GM10248 (cell line): ENCODE results near the gene GPR137B.

Experiments
- CTCF ChIA-PET: fragments of 300-600 bp; sonication (Branson Sonifier 250); formaldehyde crosslinking; extraction: SDS; loops from one replicate; lab custom pipeline; 2021; ENCODE audit warnings: antibody characterized with exemption; lab: Yijun Ruan, JAX
- POLR2A ChIA-PET: fragments of 350-650 bp; sonication (Branson Sonifier 250); formaldehyde crosslinking; extraction: SDS; loops from one replicate; lab custom pipeline; 2020; ENCODE audit warnings: antibody characterized with exemption; lab: Yijun Ruan, JAX
- DNase-seq: peaks from one replicate; pipeline ENCODE4 v3.0.0; 2012; ENCODE audit errors: extremely low spot score
- CTCF ChIP-seq: IDR thresholded peaks from 2 replicates; pipeline ENCODE4 v1.5.1; 2012; ENCODE audit warnings: mild to moderate bottlenecking, low read depth; ENCODE audit errors: extremely low read depth, missing control alignments, control extremely low read depth

The GPR137B gene

GRCh38 chr1:236166041-236166440, 23.7 kb downstream of the GPR137B start:
- no peak for TF ChIP-seq CTCF
- POLR2A ChIA-PET, result no interaction called here
- CTCF ChIA-PET, result interaction anchor here (0.8 kb wide), 1 partner anchor 10 kb away, joined by 3 read pairs; no protein-coding TSS in a partner anchor
- no peak for DNase-seq

GRCh38 chr1:236167154-236167553, 24.8 kb downstream of the GPR137B start:
- TF ChIP-seq CTCF, result no peak
- ChIA-PET CTCF (no interaction called here), POLR2A (no interaction called here)
- no peak for DNase-seq

- DNase-seq, result no peak
- POLR2A ChIA-PET, result no interaction called here
- no peak for TF ChIP-seq CTCF
- CTCF ChIA-PET, result no interaction called here
Measured at GRCh38 chr1:236167578-236167977, 25.2 kb downstream of the GPR137B start.

- no peak for TF ChIP-seq CTCF
- POLR2A ChIA-PET, result no interaction called here
- CTCF ChIA-PET, result interaction anchor here (1.3 kb wide), 1 partner anchor 9 kb away, joined by 4 read pairs; no protein-coding TSS in a partner anchor
- no peak for DNase-seq
Measured at GRCh38 chr1:236168716-236169429, 26.5 kb downstream of the GPR137B start.

- ChIA-PET POLR2A (no interaction called here), CTCF (interaction anchor here (1.5 kb wide), 1 partner anchor 13 kb away, joined by 3 read pairs; no protein-coding TSS in a partner anchor)
- no peak for DNase-seq
- no peak for TF ChIP-seq CTCF
Measured at GRCh38 chr1:236172041-236172579, 29.8 kb downstream of the GPR137B start.

- no peak for TF ChIP-seq CTCF
- DNase-seq, result no peak
- ChIA-PET CTCF (interaction anchor here (1.5 kb wide), 1 partner anchor 14 kb away, joined by 3 read pairs; no protein-coding TSS in a partner anchor), POLR2A (no interaction called here)
Measured at GRCh38 chr1:236173174-236173767, 30.9 kb downstream of the GPR137B start.
